BLaER1 treated with 17β-estradiol and CSF1 and Interleukin-3, amounts not matched to agents 10 nM and 100 nM (cell line): ENCODE measurements around the gene WDR5.

Experiments used
- H3K27ac ChIP-seq, 11 experiments: shearing (Covaris generic); formaldehyde crosslinking; 2 replicates each; pipeline ENCODE4 v1.8.1; 2022
- H3K27me3 ChIP-seq, 11 experiments: shearing (Covaris generic); formaldehyde crosslinking; 2 replicates each; pipeline ENCODE4 v1.8.1; 2022
- H3K36me3 ChIP-seq, 11 experiments: shearing (Covaris generic); formaldehyde crosslinking; 2 replicates each; pipeline ENCODE4 v1.8.1; 2022
- H3K4me1 ChIP-seq, 10 experiments: shearing (Covaris generic); formaldehyde crosslinking; 2 replicates each; pipeline ENCODE4 v1.8.1; 2022
- H3K4me2 ChIP-seq, 11 experiments: shearing (Covaris generic); formaldehyde crosslinking; 2 replicates each; pipeline ENCODE4 v1.8.1; 2022
- H3K4me3 ChIP-seq, 10 experiments: shearing (Covaris generic); formaldehyde crosslinking; 2 replicates each; pipeline ENCODE4 v1.8.1; 2022
- H3K9ac ChIP-seq, 11 experiments: shearing (Covaris generic); formaldehyde crosslinking; 2 replicates each; pipeline ENCODE4 v1.8.1; 2022
- H3K9me3 ChIP-seq, 11 experiments: shearing (Covaris generic); formaldehyde crosslinking; replicated peaks in 1 of 11; 2 replicates each; pipeline ENCODE4 v1.8.1; 2022
- H4K20me1 ChIP-seq, 11 experiments: shearing (Covaris generic); formaldehyde crosslinking; 2 replicates each; pipeline ENCODE4 v1.8.1; 2022
- Cebpa-rat ChIP-seq, 11 experiments: shearing (Covaris generic); IDR thresholded peaks; 2 replicates each; pipeline ENCODE4 v1.8.1; 2022

WDR5 gene

DNA sequence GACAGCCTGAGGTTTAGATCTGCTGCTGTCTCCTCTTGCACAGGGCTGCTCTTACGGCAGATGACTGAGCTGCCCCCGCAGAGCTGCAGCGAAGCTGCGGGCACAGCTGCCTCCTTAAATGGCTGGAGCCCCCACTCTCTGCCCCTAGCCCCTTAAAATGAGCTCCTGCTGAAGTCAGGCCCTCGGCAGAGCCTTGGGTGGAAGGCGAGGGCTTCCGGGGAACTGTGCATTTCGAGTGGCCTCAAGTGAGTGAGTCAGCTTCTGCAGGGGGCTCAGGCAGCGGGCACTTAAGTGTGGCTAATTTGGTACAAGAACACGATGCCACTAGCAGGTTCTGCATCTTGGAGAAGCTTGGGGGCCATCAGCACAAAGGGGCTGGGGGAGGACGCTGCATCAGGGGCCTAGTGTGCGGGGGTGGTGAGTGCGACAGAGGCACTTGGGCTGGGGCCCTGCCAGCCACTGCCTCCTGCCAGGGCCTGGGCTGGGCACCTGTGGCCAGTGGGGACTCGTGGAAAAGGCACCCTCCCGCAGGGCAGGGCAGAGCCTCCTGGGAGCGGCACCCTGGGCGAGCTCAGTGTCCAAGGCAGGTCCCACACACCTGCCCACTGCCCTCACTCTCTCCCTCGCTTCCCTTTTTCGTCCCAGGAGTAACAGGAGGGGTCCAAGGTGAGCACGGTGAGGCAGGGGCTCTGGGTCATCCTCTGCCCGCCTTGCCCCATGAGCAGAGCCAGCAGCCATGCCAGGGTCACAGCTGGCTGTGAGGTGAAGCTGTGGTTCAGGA, 57.3 kb downstream of the WDR5 start:
- peak in 3 of 11 experiments; percentile 32 to 88 (median 62); a peak in 4 of 22 replicates for TF ChIP-seq Cebpa-rat (IDR thresholded peaks at IDR 0.05)
- peak overlapping the region; percentile 84 to 98 (median 95) for H3K4me2 ChIP-seq
- peaks cover 76 to 100% (median 97%) of the 10 kb centered on the region in 10 experiments for H3K4me1 ChIP-seq
- H3K27me3 ChIP-seq: no peaks in the 10 kb centered on the region
- H3K9ac ChIP-seq: peak overlapping the region; percentile 30 to 86 (median 81); a peak in 21 of 22 replicates
- H3K9me3 ChIP-seq: peaks cover 0 to 14% (median 5%) of the 10 kb centered on the region in 11 experiments; a peak in 6 of 22 replicates
- H3K36me3 ChIP-seq: no peaks in the 10 kb centered on the region
- H4K20me1 ChIP-seq: no peaks in the 10 kb centered on the region
- H3K27ac ChIP-seq: peak overlapping the region; percentile 39 to 97 (median 93); a peak in 20 of 22 replicates
- peak overlapping the region in 6 of 10 experiments; percentile 10 to 45 (median 20); a peak in 9 of 20 replicates for H3K4me3 ChIP-seq

DNA sequence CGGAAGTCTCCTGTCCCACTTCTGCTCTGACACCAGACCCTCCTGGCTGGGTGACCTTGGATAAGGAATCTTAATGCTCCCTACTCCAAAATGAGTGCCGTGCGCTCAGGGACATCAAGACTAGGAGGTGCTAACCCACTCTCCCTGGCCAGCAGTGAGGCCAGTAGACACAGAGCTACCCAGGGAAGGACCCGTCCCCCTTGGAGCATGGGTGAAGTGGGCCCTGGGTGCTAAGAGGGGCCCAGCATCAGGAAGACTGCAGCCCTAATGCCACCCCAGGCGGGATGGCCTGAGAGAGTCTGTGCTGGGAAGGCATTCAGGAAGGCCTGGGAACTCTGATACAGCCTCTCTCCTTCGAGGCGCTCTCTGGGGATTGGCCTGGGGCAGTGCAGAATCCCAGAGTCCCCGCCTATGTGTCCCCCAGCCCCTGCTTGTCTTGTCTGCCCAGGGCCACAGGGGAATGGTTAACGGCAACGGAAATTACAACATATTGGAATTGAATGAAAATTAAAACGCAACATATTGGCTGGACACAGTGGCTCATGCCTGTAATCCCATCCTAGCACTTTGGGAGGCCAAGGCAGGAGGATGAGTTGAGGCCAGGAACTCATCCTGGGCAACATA, 58.1 kb downstream of the WDR5 start:
- Histone ChIP-seq H3K9me3 (peaks cover 0 to 22% (median 5%) of the 10 kb centered on the region in 11 experiments; a peak in 7 of 22 replicates), H3K36me3 (no peaks in the 10 kb centered on the region), H3K4me3 (peak overlapping the region in 4 of 10 experiments; percentile 1 to 43 (median 20); a peak in 5 of 20 replicates), H3K9ac (peak overlapping the region in 10 of 11 experiments; percentile 30 to 86 (median 81); a peak in 19 of 22 replicates), H4K20me1 (no peaks in the 10 kb centered on the region), H3K27ac (peak overlapping the region in 10 of 11 experiments; percentile 51 to 97 (median 94); a peak in 20 of 22 replicates), H3K4me1 (peaks cover 71 to 100% (median 97%) of the 10 kb centered on the region in 10 experiments), H3K27me3 (no peaks in the 10 kb centered on the region), H3K4me2 (peak overlapping the region; percentile 84 to 98 (median 95))
- no peak for TF ChIP-seq Cebpa-rat (IDR thresholded peaks at IDR 0.05)

DNA sequence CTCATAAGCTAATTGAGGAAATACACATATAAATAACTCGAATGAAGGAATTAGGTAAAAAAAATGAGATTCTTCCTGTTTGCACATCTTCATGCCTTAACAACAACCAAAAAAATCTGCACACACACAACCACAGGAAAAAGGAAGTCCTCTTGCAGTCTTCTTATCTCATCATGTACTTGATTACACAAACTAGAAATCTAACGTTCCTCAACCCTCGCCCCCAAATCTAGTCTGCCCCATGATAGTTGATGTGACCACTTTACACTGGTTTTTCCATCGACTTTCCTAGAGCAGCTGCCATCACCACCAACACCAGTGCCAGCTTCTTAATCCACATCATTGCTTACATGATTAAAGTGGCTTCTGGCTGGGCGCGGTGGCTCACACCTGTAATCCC, 59.7 kb downstream of the WDR5 start:
- Histone ChIP-seq H3K4me3 (no peak overlapping the region), H4K20me1 (no peaks in the 10 kb centered on the region), H3K9me3 (peaks cover 0 to 25% (median 9%) of the 10 kb centered on the region in 11 experiments; a peak in 12 of 22 replicates), H3K9ac (peak overlapping the region in 10 of 11 experiments; percentile 18 to 86 (median 81); a peak in 19 of 22 replicates), H3K36me3 (no peaks in the 10 kb centered on the region), H3K27ac (peak overlapping the region; percentile 30 to 97 (median 93); a peak in 21 of 22 replicates), H3K27me3 (no peaks in the 10 kb centered on the region), H3K4me2 (peak overlapping the region; percentile 63 to 98 (median 93)), H3K4me1 (peaks cover 61 to 92% (median 89%) of the 10 kb centered on the region in 10 experiments)
- TF ChIP-seq Cebpa-rat (IDR thresholded peaks at IDR 0.05): peak in 9 of 11 experiments; percentile 65 to 97 (median 89); a peak in 17 of 22 replicates

DNA sequence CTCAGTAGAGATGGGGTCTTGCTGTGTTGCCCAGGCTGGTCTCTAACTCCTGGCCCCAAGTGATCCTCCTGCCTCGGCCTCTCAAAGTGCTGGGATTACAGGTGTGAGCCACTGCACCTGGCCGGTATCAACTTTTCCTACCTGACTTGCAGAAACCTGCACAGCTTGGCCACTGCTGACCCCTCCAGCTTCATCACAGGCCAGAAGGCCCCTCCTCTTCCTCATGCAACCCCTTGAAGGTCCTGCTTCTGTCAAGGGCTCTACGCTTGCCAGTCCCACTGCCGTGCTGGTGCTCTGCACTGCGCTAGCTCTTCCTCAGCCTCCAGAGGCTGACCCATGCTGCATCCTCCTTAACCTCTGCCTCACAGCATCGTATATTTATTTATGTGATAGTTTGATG, 61.0 kb downstream of the WDR5 start:
- Histone ChIP-seq H3K9me3 (peaks cover 0 to 38% (median 20%) of the 10 kb centered on the region in 11 experiments; a peak in 19 of 22 replicates), H3K4me3 (no peak overlapping the region), H4K20me1 (no peaks in the 10 kb centered on the region), H3K4me1 (peaks cover 61 to 79% (median 76%) of the 10 kb centered on the region in 10 experiments), H3K9ac (peak overlapping the region in 9 of 11 experiments; percentile 67 to 86 (median 81); a peak in 11 of 22 replicates), H3K4me2 (peak overlapping the region in 10 of 11 experiments; percentile 63 to 98 (median 94); a peak in 19 of 22 replicates), H3K36me3 (no peaks in the 10 kb centered on the region), H3K27ac (peak overlapping the region in 10 of 11 experiments; percentile 15 to 97 (median 94); a peak in 19 of 22 replicates), H3K27me3 (no peaks in the 10 kb centered on the region)
- 0 out of 22 replicates have a peak, but pooled peaks of 1 of the 11 experiments have one; percentile 1 for TF ChIP-seq Cebpa-rat (IDR thresholded peaks at IDR 0.05)

DNA sequence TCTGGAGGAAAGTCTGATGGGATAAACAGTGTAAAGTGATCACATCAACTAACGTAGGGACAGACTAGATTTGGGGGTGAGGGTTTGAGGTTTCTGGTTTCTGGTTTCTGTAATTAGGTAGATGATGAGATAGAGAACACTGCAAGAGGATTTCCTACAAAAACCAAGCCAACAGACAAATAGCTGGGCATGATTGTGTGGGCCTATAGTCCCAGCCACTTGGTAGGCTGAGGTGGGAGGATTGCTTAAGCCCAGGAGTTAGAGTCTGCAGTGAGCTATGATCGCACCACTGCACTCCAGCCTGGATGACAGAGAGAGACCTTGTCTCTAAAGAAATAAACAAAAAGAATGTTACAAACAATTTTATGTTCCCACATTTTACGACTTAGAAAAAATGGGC, 62.9 kb downstream of the WDR5 start:
- Histone ChIP-seq H3K4me2 (peak overlapping the region; percentile 14 to 98 (median 91); a peak in 21 of 22 replicates), H3K4me1 (peaks cover 47 to 60% (median 57%) of the 10 kb centered on the region in 10 experiments), H3K36me3 (peaks cover 0 to 2% (median 0%) of the 10 kb centered on the region in 11 experiments; a peak in 4 of 22 replicates), H3K27ac (peak overlapping the region in 9 of 11 experiments; percentile 26 to 97 (median 94); a peak in 18 of 22 replicates), H3K27me3 (no peaks in the 10 kb centered on the region), H3K9ac (peak overlapping the region in 7 of 11 experiments; percentile 3 to 53 (median 18); a peak in 8 of 22 replicates), H3K4me3 (no peak overlapping the region), H3K9me3 (peaks cover 16 to 54% (median 37%) of the 10 kb centered on the region in 11 experiments), H4K20me1 (no peaks in the 10 kb centered on the region)
- peak in 1 of 11 experiments; percentile 23; a peak in 1 of 22 replicates for TF ChIP-seq Cebpa-rat (IDR thresholded peaks at IDR 0.05)

DNA sequence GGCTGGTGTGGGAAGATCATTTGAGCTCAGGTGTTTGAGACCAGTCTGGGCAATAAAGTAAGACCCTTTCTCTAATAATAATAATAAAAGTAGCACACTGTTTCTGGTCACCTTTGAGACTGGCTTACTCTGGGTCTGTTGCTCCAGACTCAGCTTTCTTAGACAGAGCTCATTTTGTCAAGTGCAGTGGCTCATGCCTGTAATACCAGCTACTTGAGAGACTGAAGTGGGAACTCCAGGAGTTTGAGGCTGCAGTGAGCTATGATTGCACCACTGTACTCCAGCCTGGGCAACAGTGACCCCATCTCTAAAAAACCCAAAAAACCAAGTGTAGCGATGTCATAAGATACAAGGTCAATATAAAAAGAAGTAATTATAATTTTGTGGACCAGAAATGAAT, 64.8 kb downstream of the WDR5 start:
- H3K9ac ChIP-seq: no peak overlapping the region
- H3K27me3 ChIP-seq: no peaks in the 10 kb centered on the region
- H4K20me1 ChIP-seq: no peaks in the 10 kb centered on the region
- no peak overlapping the region for H3K27ac ChIP-seq
- H3K4me2 ChIP-seq: no peak overlapping the region
- peaks cover 27 to 64% (median 47%) of the 10 kb centered on the region in 11 experiments for H3K9me3 ChIP-seq
- peaks cover 0 to 7% (median 0%) of the 10 kb centered on the region in 11 experiments; a peak in 4 of 22 replicates for H3K36me3 ChIP-seq
- H3K4me3 ChIP-seq: no peak overlapping the region
- H3K4me1 ChIP-seq: peaks cover 34 to 57% (median 51%) of the 10 kb centered on the region in 10 experiments
- no peak for TF ChIP-seq Cebpa-rat (IDR thresholded peaks at IDR 0.05)

DNA sequence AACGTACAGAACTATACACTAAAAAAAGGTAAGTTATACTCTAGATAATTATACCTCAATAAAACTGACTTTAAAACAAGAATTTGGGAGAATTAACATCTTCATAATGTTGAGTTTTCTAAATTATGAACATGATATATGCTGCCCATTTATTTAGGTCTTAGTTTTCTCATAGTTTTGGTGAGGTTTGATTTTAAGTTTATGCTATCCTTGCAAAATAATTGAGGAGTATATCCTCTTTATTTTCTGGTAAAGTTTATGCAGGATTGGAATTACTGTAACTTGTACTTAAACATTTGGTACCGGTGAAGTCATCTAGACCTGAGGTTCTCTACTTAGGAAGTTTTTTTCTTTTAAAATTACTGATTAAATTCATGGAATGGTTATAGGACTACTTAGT, 67.3 kb downstream of the WDR5 start:
- no peak overlapping the region for H3K9ac ChIP-seq
- no peak for TF ChIP-seq Cebpa-rat (IDR thresholded peaks at IDR 0.05)
- no peak overlapping the region for H3K4me2 ChIP-seq
- H3K4me3 ChIP-seq: no peak overlapping the region
- no peaks in the 10 kb centered on the region for H4K20me1 ChIP-seq
- peaks cover 0 to 7% (median 0%) of the 10 kb centered on the region in 11 experiments; a peak in 4 of 22 replicates for H3K36me3 ChIP-seq
- H3K27me3 ChIP-seq: no peaks in the 10 kb centered on the region
- peaks cover 27 to 50% (median 41%) of the 10 kb centered on the region in 11 experiments for H3K9me3 ChIP-seq
- no peak overlapping the region for H3K27ac ChIP-seq
- peaks cover 9 to 51% (median 44%) of the 10 kb centered on the region in 10 experiments for H3K4me1 ChIP-seq

DNA sequence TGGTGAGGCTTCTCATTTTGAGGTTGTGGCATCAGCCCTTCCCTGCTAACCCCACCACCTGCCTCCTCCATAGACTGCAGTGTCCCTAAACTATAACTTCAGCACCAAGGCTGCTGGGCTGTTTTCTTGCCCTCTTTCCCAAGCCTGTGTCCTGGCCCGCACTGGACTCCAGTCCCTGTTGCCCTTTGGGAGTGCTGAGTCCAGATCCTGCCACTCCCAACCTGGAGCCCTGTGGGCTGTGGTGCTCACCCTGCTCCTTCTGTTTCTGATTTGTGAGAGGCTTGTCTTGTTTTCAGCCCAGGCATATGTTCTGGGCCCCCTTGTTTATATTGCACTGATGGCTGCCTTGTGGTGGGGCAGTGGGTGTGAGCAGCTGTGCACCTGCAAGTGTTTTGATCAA, 68.2 kb downstream of the WDR5 start:
- Histone ChIP-seq H4K20me1 (no peaks in the 10 kb centered on the region), H3K36me3 (peaks cover 0 to 7% (median 0%) of the 10 kb centered on the region in 11 experiments; a peak in 4 of 22 replicates), H3K27ac (peak overlapping the region in 1 of 11 experiments; percentile 29; a peak in 1 of 22 replicates), H3K4me2 (no peak overlapping the region), H3K9me3 (peaks cover 27 to 46% (median 38%) of the 10 kb centered on the region in 11 experiments), H3K9ac (no peak overlapping the region), H3K27me3 (no peaks in the 10 kb centered on the region), H3K4me1 (peaks cover 7 to 51% (median 44%) of the 10 kb centered on the region in 10 experiments), H3K4me3 (no peak overlapping the region)
- no peak for TF ChIP-seq Cebpa-rat (IDR thresholded peaks at IDR 0.05)
